IMR-90 (cell line): Measurements from ENCODE around the gene HECW1. TPM values are rescaled to one million over a fixed set of nuclear protein-coding genes. Genes with fewer than 3 reads are reported as not detected.

Experiments
- MAFK ChIP-seq: IDR thresholded peaks from 2 replicates; pipeline ENCODE4 v1.6.1; 2012; ENCODE audit warnings: low read depth, low read length, improper control_type of control experiment
- polyA plus RNA-seq, 3 experiments: library from polyadenylated mRNA; depleted of rRNA; stranded (reverse); fragments of >200 nt; gene quantifications; 2 replicates each; pipeline ENCODE4 v1.2.3, GENCODE V29; 2012; ENCODE audit warnings: low replicate concordance in 1 of 3
- total RNA-seq: library from RNA; depleted of rRNA; stranded (reverse); fragments of >200 nt; gene quantifications from 2 replicates; pipeline ENCODE4 v1.2.3, GENCODE V29; 2012
- TF ChIP-seq, protein P1 (sequence below): conservative IDR thresholded peaks from 2 replicates; pipeline ENCODE4 v1.5.1; 2012; ENCODE audit warnings: mild to moderate bottlenecking, low read depth, low read length, improper control_type of control experiment
- TF ChIP-seq, protein P2 (sequence below): fragments of 150-350 bp; IDR thresholded peaks from 2 replicates; pipeline ENCODE4 v1.6.1; 2016; ENCODE audit warnings: low read depth, mild to moderate bottlenecking, low read length, moderate library complexity, borderline replicate concordance

The HECW1 gene
- total and polyA plus RNA-seq, 2 of the 4 experiments (the other 2 are of a cell fraction), result 0.56 to 1.3 TPM

DNA sequence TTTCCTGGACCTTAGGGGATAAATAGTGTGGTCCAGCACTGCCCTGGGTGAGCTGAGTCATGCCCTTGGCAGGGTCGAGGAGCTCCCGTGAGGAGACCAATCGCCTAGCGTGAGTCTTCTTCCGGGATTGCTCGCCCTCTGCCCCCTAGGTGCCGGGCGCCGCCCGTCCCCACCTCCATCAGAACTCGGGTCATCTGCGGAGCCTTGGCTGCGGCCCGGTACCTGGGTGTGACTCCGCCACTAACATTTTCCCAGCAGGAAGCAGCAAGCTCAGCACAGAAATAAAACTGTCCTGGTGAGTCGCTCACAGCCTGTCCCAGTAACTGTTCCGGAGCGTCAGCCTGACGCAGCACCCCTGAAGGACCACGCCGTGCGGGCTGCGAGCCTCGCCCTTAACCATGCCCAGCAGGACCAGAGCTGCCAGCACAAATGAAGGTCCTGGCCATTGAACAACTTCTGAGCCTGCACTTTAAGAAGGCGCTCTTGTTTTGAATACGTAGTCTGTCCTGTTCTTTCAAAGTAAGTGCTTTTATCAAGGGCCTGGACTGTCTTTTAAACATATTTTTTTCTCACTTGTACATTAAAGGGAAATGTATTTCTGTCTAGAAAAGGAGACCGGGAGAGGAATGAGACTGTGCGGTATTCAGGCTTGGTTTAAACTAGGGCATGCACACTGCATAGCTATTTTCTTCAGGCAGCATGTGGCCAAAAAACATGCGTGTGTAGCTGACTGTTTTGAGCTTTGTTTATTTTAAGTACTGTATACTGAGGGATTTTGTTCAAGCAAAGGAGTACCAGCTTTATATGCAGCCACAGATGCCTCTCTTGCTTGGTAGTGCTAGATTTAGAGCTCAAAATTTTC is 136.7 kb downstream of the HECW1 start (continued):
- TF ChIP-seq, protein P1, sequence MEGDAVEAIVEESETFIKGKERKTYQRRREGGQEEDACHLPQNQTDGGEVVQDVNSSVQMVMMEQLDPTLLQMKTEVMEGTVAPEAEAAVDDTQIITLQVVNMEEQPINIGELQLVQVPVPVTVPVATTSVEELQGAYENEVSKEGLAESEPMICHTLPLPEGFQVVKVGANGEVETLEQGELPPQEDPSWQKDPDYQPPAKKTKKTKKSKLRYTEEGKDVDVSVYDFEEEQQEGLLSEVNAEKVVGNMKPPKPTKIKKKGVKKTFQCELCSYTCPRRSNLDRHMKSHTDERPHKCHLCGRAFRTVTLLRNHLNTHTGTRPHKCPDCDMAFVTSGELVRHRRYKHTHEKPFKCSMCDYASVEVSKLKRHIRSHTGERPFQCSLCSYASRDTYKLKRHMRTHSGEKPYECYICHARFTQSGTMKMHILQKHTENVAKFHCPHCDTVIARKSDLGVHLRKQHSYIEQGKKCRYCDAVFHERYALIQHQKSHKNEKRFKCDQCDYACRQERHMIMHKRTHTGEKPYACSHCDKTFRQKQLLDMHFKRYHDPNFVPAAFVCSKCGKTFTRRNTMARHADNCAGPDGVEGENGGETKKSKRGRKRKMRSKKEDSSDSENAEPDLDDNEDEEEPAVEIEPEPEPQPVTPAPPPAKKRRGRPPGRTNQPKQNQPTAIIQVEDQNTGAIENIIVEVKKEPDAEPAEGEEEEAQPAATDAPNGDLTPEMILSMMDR, result no peak
- TF ChIP-seq, protein P2, sequence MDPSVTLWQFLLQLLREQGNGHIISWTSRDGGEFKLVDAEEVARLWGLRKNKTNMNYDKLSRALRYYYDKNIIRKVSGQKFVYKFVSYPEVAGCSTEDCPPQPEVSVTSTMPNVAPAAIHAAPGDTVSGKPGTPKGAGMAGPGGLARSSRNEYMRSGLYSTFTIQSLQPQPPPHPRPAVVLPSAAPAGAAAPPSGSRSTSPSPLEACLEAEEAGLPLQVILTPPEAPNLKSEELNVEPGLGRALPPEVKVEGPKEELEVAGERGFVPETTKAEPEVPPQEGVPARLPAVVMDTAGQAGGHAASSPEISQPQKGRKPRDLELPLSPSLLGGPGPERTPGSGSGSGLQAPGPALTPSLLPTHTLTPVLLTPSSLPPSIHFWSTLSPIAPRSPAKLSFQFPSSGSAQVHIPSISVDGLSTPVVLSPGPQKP, result no peak
- TF ChIP-seq MAFK, result peak; percentile 21; the same call in 1 of the 2 replicates
